HG03103 (cell line): ENCODE results near the gene EPB41.
"Not testable (repeated sequence)": the region's sequence is repeated elsewhere in the genome, so short reads cannot be mapped to it uniquely, and the experiment has no call there.

Experiments used
- ATAC-seq: cut with Tn5 transposase; IDR thresholded peaks from one replicate; pipeline ENCODE4 v1.9.1; 2021; ENCODE audit warnings: low read depth; ENCODE audit not compliant: unreplicated experiment

EPB41 gene

GRCh38 chr1:29123887-29124365 lies 209.6 kb downstream of the EPB41 start, which contains the start of gene TMEM200B:
Gene TMEM200B, minus strand, starts transcription at chr1:29123903. Its CDS starts 2,075 bp downstream, at chr1:29121828.
- ATAC-seq, result no peak

- ATAC-seq, result no peak
Measured at GRCh38 chr1:29124366-29125236, 210.2 kb downstream of the EPB41 start.

- no peak for ATAC-seq
Measured at GRCh38 chr1:29125237-29125641, 210.9 kb downstream of the EPB41 start.

GRCh38 chr1:29125788-29126187 lies 211.4 kb downstream of the EPB41 start:
- no peak for ATAC-seq

- ATAC-seq, result no peak
Measured at GRCh38 chr1:29126198-29126597, 211.8 kb downstream of the EPB41 start.

- ATAC-seq, result no peak
Measured at GRCh38 chr1:29128739-29129138, 214.4 kb downstream of the EPB41 start.

GRCh38 chr1:29129916-29130315 lies 215.5 kb downstream of the EPB41 start:
- ATAC-seq, result no peak

- ATAC-seq, result not testable (repeated sequence)
Measured at GRCh38 chr1:29131056-29131455, 216.7 kb downstream of the EPB41 start.

- ATAC-seq, result no peak
Measured at GRCh38 chr1:29133861-29134694, 219.7 kb downstream of the EPB41 start.

- ATAC-seq, result no peak
Measured at GRCh38 chr1:29134695-29135028, 220.3 kb downstream of the EPB41 start.

GRCh38 chr1:29136391-29136915 lies 222.1 kb downstream of the EPB41 start:
- no peak for ATAC-seq

GRCh38 chr1:29142714-29143113 lies 228.3 kb downstream of the EPB41 start:
- ATAC-seq, result no peak

- no peak for ATAC-seq
Measured at GRCh38 chr1:29144178-29144577, 229.8 kb downstream of the EPB41 start.

GRCh38 chr1:29145739-29146437 lies 231.5 kb downstream of the EPB41 start:
- no peak for ATAC-seq

GRCh38 chr1:29148656-29149491 lies 234.5 kb downstream of the EPB41 start:
- no peak for ATAC-seq

GRCh38 chr1:29150346-29150745 lies 236.0 kb downstream of the EPB41 start:
- not testable (repeated sequence) for ATAC-seq

GRCh38 chr1:29152046-29152805 lies 237.9 kb downstream of the EPB41 start:
- no peak for ATAC-seq

- ATAC-seq, result no peak
Measured at GRCh38 chr1:29156543-29157268, 242.3 kb downstream of the EPB41 start.
